ENCODE measurements around the gene SCO2. TPM values are rescaled to one million over a fixed set of nuclear protein-coding genes. Genes with fewer than 3 reads are reported as not detected.

SCO2 gene
- total and polyA plus RNA-seq, 2 of the 13 experiments (the other 11 are each of a cell fraction or from before 2014, with no cell fraction given), result 0.32 to 3.7 TPM

DNA sequence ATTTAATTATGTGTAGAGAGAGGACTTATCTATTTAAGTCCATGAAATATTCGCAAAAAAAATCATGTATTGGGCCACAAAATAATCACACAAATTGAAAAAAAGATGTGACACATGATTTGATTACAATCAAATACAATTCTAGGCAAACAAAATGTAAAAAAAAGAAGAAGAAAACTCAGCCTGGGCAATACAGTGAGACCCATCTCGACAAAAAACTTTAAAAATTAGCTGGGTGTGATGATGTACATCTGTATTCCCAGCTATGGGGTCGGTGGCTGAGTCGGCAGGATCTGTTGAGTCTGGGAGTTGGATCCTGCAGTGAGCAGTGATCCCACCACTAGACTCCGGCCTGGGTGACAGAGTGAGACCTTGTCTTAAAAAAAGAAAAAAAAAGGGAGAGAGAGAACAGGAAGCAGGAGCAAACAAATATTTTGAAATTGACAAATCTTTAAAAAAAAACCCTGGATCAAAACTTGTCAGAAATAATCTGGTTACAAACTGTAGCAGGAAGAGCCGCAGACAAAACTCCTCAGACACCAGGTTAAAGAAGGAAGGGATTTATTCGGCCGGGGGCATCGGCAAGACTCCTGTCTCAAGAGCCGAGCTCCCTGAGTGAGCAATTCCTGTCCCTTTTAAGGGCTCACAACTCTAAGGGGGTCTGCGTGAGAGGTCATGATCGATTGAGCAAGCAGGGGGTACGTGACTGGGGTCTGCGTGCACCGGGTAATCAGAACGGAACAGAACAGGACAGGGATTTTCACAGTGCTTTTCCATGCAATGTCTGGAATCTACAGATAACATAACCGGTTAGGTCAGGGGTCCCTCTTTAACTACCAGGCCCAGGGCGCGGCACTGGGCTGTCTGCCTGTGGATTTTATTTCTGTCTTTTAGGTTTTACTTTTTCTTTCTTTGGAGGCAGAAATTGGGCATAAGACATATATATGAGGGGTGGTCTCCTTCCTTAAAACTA is 7.7 kb upstream of the SCO2 start:
- no peak for ATAC-seq
- Histone ChIP-seq H3K27me3 (ENCODE audit: control insufficient read depth in 1 of 2, insufficient read depth in 2 of 2, low read length in 2 of 2) (0 out of 5 replicates have a peak, but pooled peaks cover 0 to 6% of the 10 kb centered on the region in 2 experiments), H4K20me1 (ENCODE audit: insufficient read depth, low read length) (no peaks in the 10 kb centered on the region), H3K4me3 (replicated peaks in 1 of 3; ENCODE audit: insufficient read depth in 1 of 3, low read depth in 2 of 3, low read length in 3 of 3) (peak overlapping the region in 1 of 3 experiments; percentile 58; a peak in 1 of 6 replicates), H3K4me2 (ENCODE audit: low read depth, low read length) (peak overlapping the region; percentile 84), H3K9me3 (ENCODE audit: low read length) (no peaks in the 10 kb centered on the region), H3K36me3 (replicated peaks in 1 of 2; ENCODE audit: control insufficient read depth in 1 of 2, insufficient read depth in 2 of 2, low read length in 2 of 2) (no peaks in the 10 kb centered on the region), H2AFZ (ENCODE audit: low read length) (no peak overlapping the region), H3K4me1 (ENCODE audit: insufficient read depth, low read length) (peaks cover 58% of the 10 kb centered on the region), H3K27ac (ENCODE audit: extremely low read length, insufficient read depth, low read length) (no peak overlapping the region), H3K79me2 (ENCODE audit: insufficient read depth, low read length) (no peaks in the 10 kb centered on the region), H3K9ac (ENCODE audit: insufficient read depth, low read depth, low read length) (peak overlapping the region; percentile 73; the same call in 1 of the 2 replicates)
- no peak for FAIRE-seq
- intact Hi-C loops (cut with micrococcal nuclease; ENCODE audit: unreplicated experiment) (no loop called here), in situ Hi-C loops (cut with HindIII; ENCODE audit: extremely low pct_ligation_motif_present, low pct_unique_long_range_greater_than_20kb) (loop anchor here (5.0 kb wide), 1 partner anchor 34 kb away; no protein-coding TSS in a partner anchor)
- DNase-seq (ENCODE audit: low spot score), result no peak
- 0 out of 2 replicates have a peak, but pooled peaks have one; percentile 31 for TF ChIP-seq ZNF121 (CRISPR knock-in tag; IDR thresholded peaks at IDR 0.05)
- TF ChIP-seq POLR2AphosphoS5 (IDR thresholded peaks at IDR 0.05; ENCODE audit: low read depth, low read length), result 0 out of 2 replicates have a peak, but pooled peaks have one; percentile 19
- no peak for TF ChIP-seq SIX1 (CRISPR knock-in tag; IDR thresholded peaks at IDR 0.05; ENCODE audit: borderline replicate concordance)
- WGBS (ENCODE audit: low lambda C conversion rate), result 46% methylated on average over 19 of the region's 19 CpGs
- no TSS peak for BruUV-seq (replicated peaks)
- POLR2A ChIA-PET, result interaction anchor here (0.8 to 5.9 kb wide), 4 partner anchors 8 to 49 kb away, joined by 3 to 34 read pairs (median 10); partner anchors contain the start of genes CHKB, KLHDC7B and SCO2
- CTCF ChIA-PET (ENCODE audit: low intra/inter-chr PET ratio, low total read pairs), result no interaction called here

DNA sequence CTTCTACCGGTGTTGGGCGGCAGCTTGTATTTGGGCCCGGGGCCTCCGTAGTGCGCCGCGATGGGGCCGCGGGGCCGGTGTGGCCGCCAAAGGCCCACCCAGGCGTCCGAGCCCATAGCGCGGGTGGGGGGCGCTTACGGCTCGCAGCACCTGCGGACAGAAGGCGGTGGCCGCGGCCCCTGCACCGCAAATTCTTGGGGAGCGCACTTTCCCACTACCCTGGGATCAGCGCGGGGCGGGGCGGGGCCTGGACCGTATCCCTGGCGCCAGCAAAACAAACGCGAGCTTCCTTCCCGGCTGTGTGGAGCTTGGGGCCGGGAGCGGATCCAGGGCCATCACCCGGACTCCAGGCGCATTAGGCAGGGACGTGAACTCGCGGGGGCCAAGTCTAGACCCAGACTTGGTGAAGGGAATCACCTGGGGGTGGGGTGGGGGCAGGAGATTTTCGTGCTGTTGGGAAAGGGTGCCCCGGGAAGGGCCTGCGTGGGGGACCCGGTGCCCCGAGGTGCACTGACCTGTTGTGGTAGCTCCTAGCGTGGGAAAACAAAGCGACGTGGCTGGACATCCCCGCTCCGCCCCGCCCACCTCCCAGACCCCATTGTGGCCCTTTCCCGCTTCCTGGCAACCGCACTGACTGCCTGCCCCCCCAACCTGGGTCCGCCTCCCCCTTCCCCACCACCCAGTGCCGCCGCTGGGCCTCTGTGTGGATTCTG is 6.7 kb upstream of the SCO2 start:
- H3K4me2 ChIP-seq (ENCODE audit: low read depth, low read length), result peak overlapping the region; percentile 84
- peaks cover 68% of the 10 kb centered on the region for H3K4me1 ChIP-seq (ENCODE audit: insufficient read depth, low read length)
- no peaks in the 10 kb centered on the region for H3K36me3 ChIP-seq (replicated peaks in 1 of 2; ENCODE audit: control insufficient read depth in 1 of 2, insufficient read depth in 2 of 2, low read length in 2 of 2)
- no peak overlapping the region for H2AFZ ChIP-seq (ENCODE audit: low read length)
- intact Hi-C loops (cut with micrococcal nuclease; ENCODE audit: unreplicated experiment), result no loop called here
- CTCF ChIA-PET (ENCODE audit: low intra/inter-chr PET ratio, low total read pairs), result no interaction called here
- POLR2A ChIA-PET, result interaction anchor here (0.8 to 5.9 kb wide), 8 partner anchors 9 to 109 kb away, joined by 3 to 34 read pairs (median 6); partner anchors contain the start of genes CHKB, KLHDC7B, LMF2 and NCAPH2
- ATAC-seq (peak; percentile 38), FAIRE-seq (no peak), DNase-seq (ENCODE audit: low spot score) (no peak)
- no peaks in the 10 kb centered on the region for H3K9me3 ChIP-seq (ENCODE audit: low read length)
- 4% methylated on average over 27 of the region's 56 CpGs for WGBS (ENCODE audit: low lambda C conversion rate)
- peak overlapping the region; percentile 73 for H3K9ac ChIP-seq (ENCODE audit: insufficient read depth, low read depth, low read length)
- peak overlapping the region; percentile 74 for H3K27ac ChIP-seq (ENCODE audit: extremely low read length, insufficient read depth, low read length)
- no peaks in the 10 kb centered on the region for H4K20me1 ChIP-seq (ENCODE audit: insufficient read depth, low read length)
- H3K4me3 ChIP-seq (replicated peaks in 1 of 3; ENCODE audit: insufficient read depth in 1 of 3, low read depth in 2 of 3, low read length in 3 of 3), result peak overlapping the region; percentile 58 to 83 (median 74)
- no TSS peak for BruUV-seq (replicated peaks)
- H3K79me2 ChIP-seq (ENCODE audit: insufficient read depth, low read length), result no peaks in the 10 kb centered on the region
- H3K27me3 ChIP-seq (ENCODE audit: control insufficient read depth in 1 of 2, insufficient read depth in 2 of 2, low read length in 2 of 2), result 0 out of 5 replicates have a peak, but pooled peaks cover 0 to 6% of the 10 kb centered on the region in 2 experiments
- in situ Hi-C loops (cut with HindIII; ENCODE audit: extremely low pct_ligation_motif_present, low pct_unique_long_range_greater_than_20kb), result loop anchor here (5.0 kb wide), 1 partner anchor 35 kb away; no protein-coding TSS in a partner anchor
- no peak for TF ChIP-seq ZFP36 (IDR thresholded peaks at IDR 0.05; ENCODE audit: borderline replicate concordance, low read depth, low read length, partially characterized antibody)
- TF ChIP-seq ARNTL (CRISPR knock-in tag; IDR thresholded peaks at IDR 0.05), result no peak
- TF ChIP-seq ZNF749 (CRISPR knock-in tag; IDR thresholded peaks at IDR 0.05; ENCODE audit: borderline replicate concordance), result no peak
- peak; percentile 24; the same call in 1 of the 2 replicates for TF ChIP-seq HOXA5 (CRISPR knock-in tag; IDR thresholded peaks at IDR 0.05)
- no peak for TF ChIP-seq ZBTB3 (CRISPR knock-in tag; IDR thresholded peaks at IDR 0.05; ENCODE audit: borderline replicate concordance, low read depth)
- no peak for TF ChIP-seq CAMTA2 (CRISPR knock-in tag; IDR thresholded peaks at IDR 0.05; ENCODE audit: borderline replicate concordance)
- TF ChIP-seq SMYD3 (CRISPR knock-in tag; IDR thresholded peaks at IDR 0.05), result no peak
- peak; percentile 54; the same call in 1 of the 2 replicates for TF ChIP-seq KDM2A (CRISPR knock-in tag; IDR thresholded peaks at IDR 0.05; ENCODE audit: borderline replicate concordance, low read depth)
- TF ChIP-seq ZSCAN20 (CRISPR knock-in tag; IDR thresholded peaks at IDR 0.05; ENCODE audit: borderline replicate concordance), result no peak
- no peak for TF ChIP-seq KLF11 (CRISPR knock-in tag; IDR thresholded peaks at IDR 0.05)
- TF ChIP-seq YY1 (IDR thresholded peaks at IDR 0.05; ENCODE audit: insufficient read depth, insufficient replicate concordance, low read depth, low read length), result peak; percentile 18
- TF ChIP-seq HOXD1 (CRISPR knock-in tag; IDR thresholded peaks at IDR 0.05), result no peak

Measured in HepG2 (cell line).